CD14-positive monocyte (primary cell): ENCODE results near the gene CSNK1G1. TPM values are rescaled to one million over a fixed set of nuclear protein-coding genes. Genes with fewer than 3 reads are reported as not detected.
"Not testable (repeated sequence)": the region's sequence is repeated elsewhere in the genome, so short reads cannot be mapped to it uniquely, and the experiment has no call there.

ENCODE experiments used
- DNase-seq, 3 donors: peaks; one replicate each; pipeline ENCODE4 v3.0.0-alpha.2; 2011 to 2022
- H2AFZ ChIP-seq: 2 replicates; pipeline ENCODE4 v1.6.0; 2012; ENCODE audit warnings: mild to moderate bottlenecking, low read depth, low read length, inconsistent platforms; ENCODE audit not compliant: insufficient read depth, poor library complexity, severe bottlenecking
- H3K27ac ChIP-seq, 2 donors: 1 replicate in 1 of 2; 2 replicates in 1 of 2; pipeline ENCODE4 v1.5.1; 2012 to 2013; ENCODE audit warnings: low read length in 2 of 2, control low read depth in 1 of 2, inconsistent platforms in 1 of 2, low read depth in 1 of 2, mild to moderate bottlenecking in 1 of 2
- H3K27me3 ChIP-seq, 2 donors: one replicate each; pipeline versions ENCODE4 v1.6.0 to v1.6.1; 2011 to 2013; ENCODE audit warnings: low read length in 2 of 2; ENCODE audit not compliant: control insufficient read depth in 2 of 2, insufficient read depth in 2 of 2
- H3K36me3 ChIP-seq, 2 donors: replicated peaks in 1 of 2; 1 replicate in 1 of 2; 2 replicates in 1 of 2; pipeline versions ENCODE4 v1.5.1 to v1.6.1; 2012 to 2013; ENCODE audit warnings: low read length in 2 of 2, control low read depth in 1 of 2, inconsistent platforms in 1 of 2, mild to moderate bottlenecking in 1 of 2; ENCODE audit not compliant: insufficient read depth in 2 of 2, control insufficient read depth in 1 of 2
- H3K4me1 ChIP-seq, 2 donors: 1 replicate in 1 of 2; 2 replicates in 1 of 2; pipeline versions ENCODE4 v1.5.1 to v1.6.1; 2012 to 2013; ENCODE audit warnings: low read length in 2 of 2, control low read depth in 1 of 2, inconsistent platforms in 1 of 2, mild to moderate bottlenecking in 1 of 2, moderate library complexity in 1 of 2; ENCODE audit not compliant: insufficient read depth in 2 of 2, control insufficient read depth in 1 of 2
- H3K4me2 ChIP-seq: replicated peaks from 2 replicates; pipeline ENCODE3; 2012; ENCODE audit warnings: low read length, moderate library complexity, mild to moderate bottlenecking; ENCODE audit not compliant: poor library complexity, severe bottlenecking; ENCODE audit errors: extremely low read depth
- H3K4me3 ChIP-seq, 3 experiments: fragments of 200-600 bp in 1 of 3; sonication (generic) in 1 of 3; replicated peaks in 1 of 3; 1 replicate in 2 of 3; 2 replicates in 1 of 3; pipeline ENCODE4 v1.5.1; 2011 to 2013; ENCODE audit warnings: low read length in 3 of 3, mild to moderate bottlenecking in 3 of 3, control low read depth in 2 of 3, low read depth in 2 of 3, inconsistent platforms in 1 of 3, moderate library complexity in 1 of 3
- H3K79me2 ChIP-seq: 2 replicates; pipeline ENCODE4 v1.6.0; 2012; ENCODE audit warnings: mild to moderate bottlenecking, control low read depth, inconsistent platforms, low read length, moderate library complexity; ENCODE audit not compliant: insufficient read depth
- H3K9ac ChIP-seq: 2 replicates; pipeline ENCODE4 v1.6.0; 2017; ENCODE audit warnings: low read length, mild to moderate bottlenecking; ENCODE audit not compliant: insufficient read depth, poor library complexity, severe bottlenecking
- H3K9me3 ChIP-seq, 2 donors: replicated peaks in 1 of 2; 1 replicate in 1 of 2; 2 replicates in 1 of 2; pipeline versions ENCODE4 v1.5.1 to v1.6.1; 2012 to 2013; ENCODE audit warnings: low read length in 2 of 2, control low read depth in 1 of 2; ENCODE audit not compliant: control insufficient read depth in 1 of 2, insufficient read depth in 1 of 2
- H4K20me1 ChIP-seq: 2 replicates; pipeline ENCODE4 v1.6.0; 2012; ENCODE audit warnings: mild to moderate bottlenecking, low read length, control low read depth, moderate library complexity; ENCODE audit not compliant: insufficient read depth
- H3K27ac Mint-ChIP-seq, 7 donors: one replicate each; pipeline ENCODE4 v1.8.0; 2020; ENCODE audit warnings: mild to moderate bottlenecking in 7 of 7, mixed read lengths in 7 of 7, moderate library complexity in 6 of 7, inconsistent platforms in 2 of 7
- H3K27me3 Mint-ChIP-seq, 3 donors: one replicate each; pipeline ENCODE4 v1.8.0; 2021 to 2022; ENCODE audit warnings: low read depth in 3 of 3, mild to moderate bottlenecking in 3 of 3, mixed read lengths in 3 of 3, moderate library complexity in 3 of 3, inconsistent platforms in 1 of 3
- H3K36me3 Mint-ChIP-seq, 2 donors: one replicate each; pipeline ENCODE4 v1.8.0; 2020; ENCODE audit warnings: mixed read lengths in 2 of 2, inconsistent platforms in 1 of 2, mild to moderate bottlenecking in 1 of 2
- H3K4me1 Mint-ChIP-seq: one replicate; pipeline ENCODE4 v1.8.0; 2020; ENCODE audit warnings: mild to moderate bottlenecking, mixed read lengths
- H3K4me3 Mint-ChIP-seq, 2 donors: one replicate each; pipeline ENCODE4 v1.8.0; 2020; ENCODE audit warnings: mild to moderate bottlenecking in 2 of 2, mixed read lengths in 2 of 2, moderate library complexity in 1 of 2
- H3K9me3 Mint-ChIP-seq, 7 donors: one replicate each; pipeline ENCODE4 v1.8.0; 2020 to 2022; ENCODE audit warnings: mixed read lengths in 7 of 7, mild to moderate bottlenecking in 6 of 7, moderate library complexity in 6 of 7, inconsistent platforms in 2 of 7
- WGBS: methylation state at CpG from one replicate; pipeline ENCODE4 v1.1.5; 2013; ENCODE audit warnings: missing lambda C conversion rate; ENCODE audit not compliant: insufficient coverage; 5-methylcytosine and 5-hydroxymethylcytosine counted together
- intact Hi-C, 2 donors: fragments of 100-400 bp; cut with micrococcal nuclease; formaldehyde crosslinking; loops; one replicate each; pipeline versions ENCODE4 v1.15.0 to v1.15.1; 2023
- polyA plus RNA-seq, 3 donors: library from polyadenylated mRNA; depleted of rRNA in 1 of 3; unstranded in 2 of 3; stranded (reverse) in 1 of 3; fragments of 300-500 nt in 2 of 3; fragments of >200 nt in 1 of 3; fragmentation: Illumina TruSeq in 2 of 3; gene quantifications; 1 replicate in 2 of 3; 2 replicates in 1 of 3; pipeline ENCODE4 v1.2.3, GENCODE V29; 2012 to 2021
- TF ChIP-seq, protein P1 (sequence below): fragments of 200-600 bp; IDR thresholded peaks from one replicate; pipeline ENCODE4 v1.8.0; 2022; ENCODE audit warnings: antibody characterized with exemption, mild to moderate bottlenecking

CSNK1G1 gene
- polyA plus RNA-seq, 3 donors, result 4.3 to 8.6 (median 7.7) TPM

DNA sequence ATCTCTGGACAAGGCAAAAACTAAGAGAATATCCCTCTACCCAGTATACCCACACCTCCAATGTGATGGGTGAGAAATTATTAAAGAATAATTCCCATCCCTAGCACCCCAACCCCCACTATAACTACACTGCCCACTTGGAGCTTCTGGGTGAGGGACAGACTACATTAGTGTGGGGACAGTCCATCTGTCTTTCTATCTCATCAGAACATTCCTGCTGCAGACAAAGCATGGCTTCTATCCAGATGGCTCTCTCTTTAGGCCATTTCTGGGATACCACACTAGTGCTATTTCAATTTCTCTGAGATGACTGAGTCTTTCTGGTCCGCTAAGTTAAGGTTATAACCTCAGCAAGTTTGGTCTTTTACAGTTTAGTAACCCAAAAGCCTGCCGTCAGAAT is 6.6 kb downstream of the CSNK1G1 start:
- Mint-ChIP-seq H3K27me3 (peaks cover 0 to 1% (median 0%) of the 10 kb centered on the region in 3 donors), H3K4me1 (no peaks in the 10 kb centered on the region), H3K9me3 (peaks cover 0 to 4% (median 0%) of the 10 kb centered on the region in 7 donors), H3K4me3 (no peak overlapping the region), H3K27ac (no peak overlapping the region), H3K36me3 (peaks cover 22 to 37% of the 10 kb centered on the region in 2 donors)
- no peak overlapping the region for H3K4me3 ChIP-seq
- no peaks in the 10 kb centered on the region for H3K9me3 ChIP-seq
- H3K27me3 ChIP-seq, result no peaks in the 10 kb centered on the region
- H2AFZ ChIP-seq, result no peak overlapping the region
- peaks cover 92% of the 10 kb centered on the region for H3K79me2 ChIP-seq
- peaks cover 53% of the 10 kb centered on the region for H4K20me1 ChIP-seq
- no peak overlapping the region for H3K9ac ChIP-seq
- DNase-seq, result no peak
- H3K4me2 ChIP-seq, result no peak overlapping the region
- H3K36me3 ChIP-seq, result peaks cover 2 to 33% of the 10 kb centered on the region in 2 donors
- TF ChIP-seq, protein P1, sequence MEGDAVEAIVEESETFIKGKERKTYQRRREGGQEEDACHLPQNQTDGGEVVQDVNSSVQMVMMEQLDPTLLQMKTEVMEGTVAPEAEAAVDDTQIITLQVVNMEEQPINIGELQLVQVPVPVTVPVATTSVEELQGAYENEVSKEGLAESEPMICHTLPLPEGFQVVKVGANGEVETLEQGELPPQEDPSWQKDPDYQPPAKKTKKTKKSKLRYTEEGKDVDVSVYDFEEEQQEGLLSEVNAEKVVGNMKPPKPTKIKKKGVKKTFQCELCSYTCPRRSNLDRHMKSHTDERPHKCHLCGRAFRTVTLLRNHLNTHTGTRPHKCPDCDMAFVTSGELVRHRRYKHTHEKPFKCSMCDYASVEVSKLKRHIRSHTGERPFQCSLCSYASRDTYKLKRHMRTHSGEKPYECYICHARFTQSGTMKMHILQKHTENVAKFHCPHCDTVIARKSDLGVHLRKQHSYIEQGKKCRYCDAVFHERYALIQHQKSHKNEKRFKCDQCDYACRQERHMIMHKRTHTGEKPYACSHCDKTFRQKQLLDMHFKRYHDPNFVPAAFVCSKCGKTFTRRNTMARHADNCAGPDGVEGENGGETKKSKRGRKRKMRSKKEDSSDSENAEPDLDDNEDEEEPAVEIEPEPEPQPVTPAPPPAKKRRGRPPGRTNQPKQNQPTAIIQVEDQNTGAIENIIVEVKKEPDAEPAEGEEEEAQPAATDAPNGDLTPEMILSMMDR, result no peak
- intact Hi-C loops, result no loop called here
- H3K27ac ChIP-seq, result no peak overlapping the region
- WGBS, result 100% methylated on average over 1 of the region's 2 CpGs
- no peaks in the 10 kb centered on the region for H3K4me1 ChIP-seq

DNA sequence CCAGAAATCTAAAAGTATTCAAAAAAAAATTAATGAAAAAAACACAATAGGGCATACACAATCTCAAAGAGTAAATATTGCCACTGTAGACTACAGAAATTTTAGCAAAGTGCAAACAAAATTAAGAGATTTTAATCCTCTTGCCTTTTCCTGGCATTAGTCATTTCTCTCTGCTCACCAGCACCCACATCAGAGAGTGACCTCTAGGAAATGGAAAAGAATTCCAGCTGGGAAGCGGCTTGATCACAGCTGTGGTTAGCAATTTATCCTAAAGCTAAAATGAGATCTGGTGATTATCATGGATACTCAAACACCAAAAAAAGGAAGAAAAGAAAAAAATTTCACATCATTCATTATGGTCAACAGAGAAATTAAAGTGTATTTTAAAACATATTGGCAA is 7.5 kb downstream of the CSNK1G1 start:
- no peak for DNase-seq
- peaks cover 22 to 37% of the 10 kb centered on the region in 2 donors for H3K36me3 Mint-ChIP-seq
- H3K79me2 ChIP-seq, result peaks cover 91% of the 10 kb centered on the region
- no peaks in the 10 kb centered on the region for H3K27me3 ChIP-seq
- H3K27me3 Mint-ChIP-seq, result peaks cover 0 to 1% (median 0%) of the 10 kb centered on the region in 3 donors
- H2AFZ ChIP-seq, result no peak overlapping the region
- peaks cover 61% of the 10 kb centered on the region for H4K20me1 ChIP-seq
- H3K4me2 ChIP-seq, result no peak overlapping the region
- no peaks in the 10 kb centered on the region for H3K4me1 ChIP-seq
- intact Hi-C loops, result no loop called here
- H3K36me3 ChIP-seq, result peaks cover 2 to 33% of the 10 kb centered on the region in 2 donors
- no peak overlapping the region for H3K27ac ChIP-seq
- no peak overlapping the region for H3K9ac ChIP-seq
- no peak overlapping the region for H3K27ac Mint-ChIP-seq
- no peak overlapping the region for H3K4me3 ChIP-seq
- no peaks in the 10 kb centered on the region for H3K9me3 ChIP-seq
- no CpG with 5 or more reads among the region's 1 CpG for WGBS
- H3K9me3 Mint-ChIP-seq, result peaks cover 0 to 4% (median 0%) of the 10 kb centered on the region in 7 donors
- TF ChIP-seq, protein P1, result no peak
- no peaks in the 10 kb centered on the region for H3K4me1 Mint-ChIP-seq
- no peak overlapping the region for H3K4me3 Mint-ChIP-seq

DNA sequence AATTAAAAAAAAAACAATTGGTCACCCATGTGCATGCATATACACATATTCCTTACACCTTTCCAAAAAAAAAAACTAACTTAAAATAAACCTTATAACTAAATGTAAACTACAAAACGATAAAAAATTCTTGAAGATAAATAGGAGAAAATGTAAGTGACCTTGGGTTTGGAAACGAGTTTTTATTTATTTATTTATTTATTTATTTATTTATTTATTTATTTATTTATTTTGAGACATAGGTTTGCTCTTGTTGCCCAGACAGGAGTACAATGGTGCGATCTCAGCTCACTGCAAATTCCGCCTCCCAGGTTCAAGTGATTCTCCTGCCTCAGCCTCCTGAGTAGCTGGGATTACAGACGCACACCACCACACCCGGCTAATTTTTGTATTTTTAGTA is 9.7 kb downstream of the CSNK1G1 start:
- intact Hi-C loops, H3K9me3 ChIP-seq, H3K9ac ChIP-seq, H3K4me2 ChIP-seq, H3K27ac ChIP-seq, H3K27me3 ChIP-seq, H3K4me1 ChIP-seq, H3K27ac Mint-ChIP-seq, H3K4me3 Mint-ChIP-seq, H2AFZ ChIP-seq, DNase-seq, H3K4me3 ChIP-seq, H3K27me3 Mint-ChIP-seq, H3K9me3 Mint-ChIP-seq, H3K4me1 Mint-ChIP-seq: not testable (repeated sequence)
- Histone ChIP-seq H3K36me3 (peaks cover 12 to 48% of the 10 kb centered on the region in 2 donors), H3K79me2 (peaks cover 81% of the 10 kb centered on the region), H4K20me1 (peaks cover 64% of the 10 kb centered on the region)
- WGBS, result 100% methylated on average over 2 of the region's 6 CpGs
- peaks cover 35 to 48% of the 10 kb centered on the region in 2 donors for H3K36me3 Mint-ChIP-seq
